Pancreas (tissue), 10 donors: ENCODE results near the gene LYRM2. TPM values are rescaled to one million over a fixed set of nuclear protein-coding genes. Genes with fewer than 3 reads are reported as not detected.

Experiments
- ATAC-seq, 4 donors: fragments of 200-7000 bp; cut with Tn5 transposase; one replicate each; pipeline versions ENCODE4 v1.8.0 to v1.9.1; 2020; ENCODE audit warnings: mild to moderate bottlenecking in 4 of 4, moderate library complexity in 4 of 4
- DNase-seq, 6 donors: peaks; one replicate each; pipeline ENCODE4 v3.0.0-alpha.2; 2020
- FAIRE-seq: peaks from 2 replicates; lab custom pipeline; 2012; peaks lifted over from hg19 to GRCh38; lab: Jason Lieb, UNC
- H3K27ac ChIP-seq, 4 donors: fragments of 200-600 bp; sonication (generic); 1 replicate in 3 of 4; 2 replicates in 1 of 4; pipeline versions ENCODE4 v1.5.0 to v1.8.0; 2020
- H3K27me3 ChIP-seq, 4 donors: fragments of 200-600 bp; one replicate each; pipeline ENCODE4 v1.8.0; 2021
- H3K36me3 ChIP-seq, 3 donors: fragments of 200-600 bp; sonication (generic) in 1 of 3; one replicate each; pipeline versions ENCODE4 v1.5.0 to v1.8.0; 2020 to 2021
- H3K4me1 ChIP-seq, 3 donors: fragments of 200-600 bp; one replicate each; pipeline ENCODE4 v1.8.0; 2021
- H3K4me3 ChIP-seq, 4 donors: fragments of 200-600 bp; sonication (generic) in 2 of 4; one replicate each; pipeline versions ENCODE4 v1.5.0 to v1.8.0; 2020 to 2021
- H3K9me3 ChIP-seq, 4 donors: fragments of 200-600 bp; one replicate each; pipeline ENCODE4 v1.8.0; 2021
- WGBS, 2 donors: extraction: QIAGEN DNeasy Blood & Tissue Kit; methylation state at CpG; one replicate each; pipeline ENCODE4 v1.1.7; 2013; 5-methylcytosine and 5-hydroxymethylcytosine counted together
- intact Hi-C, 3 donors: fragments of 100-400 bp; cut with DNase I; formaldehyde crosslinking; loops; one replicate each; pipeline versions ENCODE4 v1.11.1 to v1.14.2; 2022
- polyA plus RNA-seq, 2 donors: library from polyadenylated mRNA; stranded (reverse); fragments of 200-250 nt; gene quantifications; one replicate each; pipeline ENCODE4 v1.2.3, GENCODE V29; 2013
- total RNA-seq, 6 donors: library from RNA; stranded (reverse); fragmentation: NEBNext Ultra II Directional in 4 of 6; extraction: Animal tissue kit (Norgen Biotek cat#: 25700) in 4 of 6; gene quantifications; one replicate each; pipeline versions ENCODE4 v1.2.1 to v1.2.4, GENCODE V29; 2021 to 2023
- TF ChIP-seq, protein P1 (sequence below), 4 donors: fragments of 200-600 bp; sonication (generic) in 3 of 4; IDR thresholded peaks; one replicate each; pipeline versions ENCODE4 v1.5.0 to v1.8.0; 2021; ENCODE audit warnings: antibody characterized with exemption in 4 of 4
- donor health status: healthy with polysubstance abuse.
- donor health status: DM: no; HTN: no; CAD: no; lungs with moderate emphysema.
- donor health status: DM: no; HTN: no; CAD: no.
- donor health status: control.
- donor health status: control.
- donor health status: Bipolar disorder and iron deficiency.
- donor health status: DM: yes; HTN: yes; CAD: no.
- donor health status: DM: no; HTN: no; CAD: no.
- donor health status: DM: no; HTN: no; CAD: no.
- donor health status: DM: yes; HTN: yes; CAD: no.

The LYRM2 gene
- total and polyA plus RNA-seq, 8 donors = 6.5 to 17.6 (median 15.7) TPM

DNA sequence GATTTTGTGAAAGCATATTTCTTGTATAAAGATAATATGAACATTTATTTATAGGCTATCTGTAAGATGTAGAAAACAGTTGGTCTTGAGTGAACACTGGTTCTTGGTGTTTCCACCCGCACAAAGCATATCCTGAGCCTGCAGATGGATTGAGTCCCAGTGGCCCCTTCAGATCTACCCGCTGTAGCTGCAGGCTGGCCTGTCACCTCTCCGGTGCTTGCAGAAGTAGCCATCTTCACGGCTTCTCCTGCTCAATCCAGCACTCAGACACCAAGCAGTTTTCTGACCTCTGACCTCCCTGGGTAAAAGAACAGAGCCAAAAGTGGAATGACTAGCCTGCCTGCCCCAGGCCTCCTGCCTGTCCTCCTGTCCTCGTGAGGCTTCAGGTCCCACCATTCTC is 22.7 kb downstream of the LYRM2 start:
- WGBS, 2 donors = 82 to 84% methylated on average over 5 of the region's 5 CpGs
- no peak overlapping the region for H3K4me3 ChIP-seq
- ATAC-seq = no peak

DNA sequence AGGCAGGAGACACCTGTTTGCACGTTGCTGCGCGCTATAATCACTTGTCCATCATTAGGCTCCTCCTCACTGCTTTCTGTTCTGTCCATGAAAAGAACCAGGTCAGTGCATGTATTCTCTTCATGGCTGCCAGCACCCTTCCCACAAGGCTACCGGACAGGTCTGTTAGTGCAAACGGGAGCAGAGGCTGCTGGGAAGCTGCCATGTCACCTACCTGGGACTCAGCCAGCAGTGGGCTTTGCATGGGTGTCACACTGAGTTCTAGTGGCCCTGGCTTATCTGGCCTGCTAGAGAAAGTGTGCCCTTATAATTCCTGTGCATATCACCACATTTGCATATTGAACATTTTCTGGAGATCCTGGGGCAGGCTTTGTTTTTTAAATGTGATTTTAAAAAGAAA is 24.8 kb downstream of the LYRM2 start:
- FAIRE-seq (no peak), ATAC-seq (no peak), DNase-seq (no peak)
- Histone ChIP-seq H3K4me3 (no peak overlapping the region), H3K4me1 (no peaks in the 10 kb centered on the region), H3K36me3 (no peaks in the 10 kb centered on the region), H3K27ac (no peak overlapping the region), H3K27me3 (no peaks in the 10 kb centered on the region), H3K9me3 (no peaks in the 10 kb centered on the region)
- WGBS, 2 donors = 67 to 69% methylated on average over 5 of the region's 5 CpGs
- TF ChIP-seq, protein P1, sequence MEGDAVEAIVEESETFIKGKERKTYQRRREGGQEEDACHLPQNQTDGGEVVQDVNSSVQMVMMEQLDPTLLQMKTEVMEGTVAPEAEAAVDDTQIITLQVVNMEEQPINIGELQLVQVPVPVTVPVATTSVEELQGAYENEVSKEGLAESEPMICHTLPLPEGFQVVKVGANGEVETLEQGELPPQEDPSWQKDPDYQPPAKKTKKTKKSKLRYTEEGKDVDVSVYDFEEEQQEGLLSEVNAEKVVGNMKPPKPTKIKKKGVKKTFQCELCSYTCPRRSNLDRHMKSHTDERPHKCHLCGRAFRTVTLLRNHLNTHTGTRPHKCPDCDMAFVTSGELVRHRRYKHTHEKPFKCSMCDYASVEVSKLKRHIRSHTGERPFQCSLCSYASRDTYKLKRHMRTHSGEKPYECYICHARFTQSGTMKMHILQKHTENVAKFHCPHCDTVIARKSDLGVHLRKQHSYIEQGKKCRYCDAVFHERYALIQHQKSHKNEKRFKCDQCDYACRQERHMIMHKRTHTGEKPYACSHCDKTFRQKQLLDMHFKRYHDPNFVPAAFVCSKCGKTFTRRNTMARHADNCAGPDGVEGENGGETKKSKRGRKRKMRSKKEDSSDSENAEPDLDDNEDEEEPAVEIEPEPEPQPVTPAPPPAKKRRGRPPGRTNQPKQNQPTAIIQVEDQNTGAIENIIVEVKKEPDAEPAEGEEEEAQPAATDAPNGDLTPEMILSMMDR (IDR thresholded peaks at IDR 0.05) = no peak
- intact Hi-C loops = no loop called here

More for the DNA sequence above, 22.7 kb downstream of the LYRM2 start:
- Histone ChIP-seq H3K36me3 (no peaks in the 10 kb centered on the region), H3K27me3 (no peaks in the 10 kb centered on the region), H3K4me1 (no peaks in the 10 kb centered on the region), H3K9me3 (no peaks in the 10 kb centered on the region), H3K27ac (no peak overlapping the region)
- intact Hi-C loops = no loop called here
- DNase-seq (no peak), FAIRE-seq (no peak)
- TF ChIP-seq, protein P1 (IDR thresholded peaks at IDR 0.05) = no peak

GRCh38 chr6:89612121-89612520 is 26.4 kb downstream of the LYRM2 start:
- Histone ChIP-seq H3K27me3 (no peaks in the 10 kb centered on the region), H3K36me3 (no peaks in the 10 kb centered on the region), H3K4me3 (no peak overlapping the region), H3K27ac (no peak overlapping the region), H3K4me1 (no peaks in the 10 kb centered on the region), H3K9me3 (no peaks in the 10 kb centered on the region)
- TF ChIP-seq, protein P1 (IDR thresholded peaks at IDR 0.05) = no peak
- 88 to 89% methylated on average over 12 of the region's 12 CpGs for WGBS, 2 donors
- intact Hi-C loops = no loop called here
- FAIRE-seq = no peak
- no peak for ATAC-seq
- no peak for DNase-seq

GRCh38 chr6:89611666-89612065 is 26.9 kb downstream of the LYRM2 start:
- intact Hi-C loops = no loop called here

GRCh38 chr6:89610149-89610642 is 28.4 kb downstream of the LYRM2 start:
- intact Hi-C loops = no loop called here
- Histone ChIP-seq H3K4me3 (no peak overlapping the region), H3K9me3 (no peaks in the 10 kb centered on the region), H3K27ac (no peak overlapping the region), H3K27me3 (no peaks in the 10 kb centered on the region), H3K4me1 (no peaks in the 10 kb centered on the region), H3K36me3 (no peaks in the 10 kb centered on the region)
- TF ChIP-seq, protein P1 (IDR thresholded peaks at IDR 0.05) = peak; percentile 56 to 84 (median 75)
- ATAC-seq (peak; percentile 73 to 97 (median 90)), FAIRE-seq (peak; percentile 34), DNase-seq (peak; percentile 51 to 89 (median 67))
- WGBS, 2 donors = 32 to 40% methylated on average over 11 of the region's 11 CpGs

More at GRCh38 chr6:89611666-89612065, 26.9 kb downstream of the LYRM2 start:
- DNase-seq (no peak), ATAC-seq (no peak), FAIRE-seq (no peak)
- Histone ChIP-seq H3K4me1 (no peaks in the 10 kb centered on the region), H3K9me3 (no peaks in the 10 kb centered on the region), H3K27me3 (no peaks in the 10 kb centered on the region), H3K4me3 (no peak overlapping the region), H3K27ac (no peak overlapping the region), H3K36me3 (no peaks in the 10 kb centered on the region)
- TF ChIP-seq, protein P1 (IDR thresholded peaks at IDR 0.05) = no peak
